PC-3 (cell line): Measurements from ENCODE around the gene LBX2. TPM values are rescaled to one million over a fixed set of nuclear protein-coding genes. Genes with fewer than 3 reads are reported as not detected.

Experiments
- ATAC-seq: fragments of 200-7000 bp; cut with Tn5 transposase; 2 replicates; pipeline ENCODE4 v1.9.1; 2020; ENCODE audit warnings: mild to moderate bottlenecking, moderate library complexity
- Bru-seq: library from RNA; stranded (reverse); fragments of 400-500 nt; gene quantifications from one replicate; lab custom pipeline; 2021; lab: Mats Ljungman, UMichigan
- BruChase-seq, 2 experiments: library from RNA; stranded (reverse); fragments of 400-500 nt; gene quantifications; one replicate each; lab custom pipeline; 2021; lab: Mats Ljungman, UMichigan
- BruUV-seq: library from RNA; stranded (reverse); fragments of 400-500 nt; replicated peaks from 2 replicates; lab custom pipeline; 2021; lab: Mats Ljungman, UMichigan
- CTCF ChIA-PET: fragments of 300-600 bp; sonication (Branson Sonifier 250); formaldehyde crosslinking; loops from one replicate; lab custom pipeline; 2022; ENCODE audit warnings: antibody characterized with exemption; lab: Charles Lee
- POLR2A ChIA-PET: fragments of 300-600 bp; sonication (Branson Sonifier 250); formaldehyde crosslinking; loops from one replicate; lab custom pipeline; 2022; ENCODE audit warnings: antibody characterized with exemption; ENCODE audit not compliant: unreplicated experiment; lab: Charles Lee
- DNase-seq: peaks from one replicate; pipeline ENCODE4 v3.0.0-alpha.2; 2015
- H2AFZ ChIP-seq: fragments of 300-600 bp; sonication (generic); 2 replicates; pipeline ENCODE4 v1.6.0; 2016; ENCODE audit warnings: antibody characterized with exemption, low read length
- H3F3A ChIP-seq: fragments of 300-600 bp; sonication (generic); one replicate; pipeline ENCODE4 v1.6.0; 2017; ENCODE audit warnings: antibody characterized with exemption, low read length, control low read depth, mild to moderate bottlenecking; ENCODE audit not compliant: unreplicated experiment
- H3K27ac ChIP-seq: fragments of 300-600 bp; sonication (generic); 2 replicates; pipeline ENCODE4 v1.5.1; 2016; ENCODE audit warnings: mild to moderate bottlenecking, low read length
- H3K27me3 ChIP-seq: fragments of 300-600 bp; sonication (generic); 2 replicates; pipeline ENCODE4 v1.6.1; 2016; ENCODE audit warnings: low read length, mixed read lengths
- H3K36me3 ChIP-seq: fragments of 300-600 bp; sonication (generic); 2 replicates; pipeline ENCODE4 v1.6.1; 2016; ENCODE audit warnings: low read depth, mixed run types, low read length, mixed read lengths
- H3K4me1 ChIP-seq: fragments of 300-600 bp; sonication (generic); 2 replicates; pipeline ENCODE4 v1.5.1; 2016; ENCODE audit warnings: low read length; ENCODE audit not compliant: insufficient read depth
- H3K4me2 ChIP-seq: fragments of 300-600 bp; sonication (generic); 2 replicates; pipeline ENCODE4 v1.6.0; 2016; ENCODE audit warnings: low read length
- H3K4me3 ChIP-seq: fragments of 300-600 bp; sonication (generic); 2 replicates; pipeline ENCODE4 v1.5.1; 2016; ENCODE audit warnings: mild to moderate bottlenecking, low read length, mixed read lengths
- H3K79me2 ChIP-seq: fragments of 300-600 bp; sonication (generic); 2 replicates; pipeline ENCODE4 v1.6.1; 2017; ENCODE audit warnings: low read length, mixed read lengths
- H3K9ac ChIP-seq: fragments of 300-600 bp; sonication (generic); 2 replicates; pipeline ENCODE4 v1.6.0; 2016; ENCODE audit warnings: mild to moderate bottlenecking, low read length
- H3K9me2 ChIP-seq: fragments of 300-600 bp; sonication (generic); replicated peaks from 2 replicates; pipeline ENCODE4 v1.6.1; 2016; ENCODE audit warnings: mixed run types, low read length, mixed read lengths
- H3K9me3 ChIP-seq: fragments of 300-600 bp; sonication (generic); 2 replicates; pipeline ENCODE4 v1.6.1; 2016; ENCODE audit warnings: low read length, mixed read lengths
- H4K20me1 ChIP-seq: fragments of 300-600 bp; sonication (generic); 2 replicates; pipeline ENCODE4 v1.6.1; 2016; ENCODE audit warnings: low read length, mixed read lengths
- CTCF ChIP-seq: fragments of 300-600 bp; sonication (generic); conservative IDR thresholded peaks from 2 replicates; pipeline ENCODE4 v1.5.1; 2017; ENCODE audit warnings: antibody characterized with exemption, low read depth, mild to moderate bottlenecking, low read length
- EZH2 ChIP-seq: fragments of 300-600 bp; sonication (generic); IDR thresholded peaks from one replicate; pipeline ENCODE4 v1.6.1; 2017; ENCODE audit warnings: antibody characterized with exemption, mild to moderate bottlenecking, low read length; ENCODE audit not compliant: unreplicated experiment
- EZH2phosphoT487 ChIP-seq: fragments of 300-600 bp; sonication (generic); IDR thresholded peaks from 2 replicates; pipeline ENCODE4 v1.6.1; 2018; ENCODE audit warnings: mild to moderate bottlenecking, antibody characterized with exemption, low read length, borderline replicate concordance
- intact Hi-C: fragments of 100-400 bp; cut with micrococcal nuclease; formaldehyde crosslinking; loops from 2 replicates; pipeline ENCODE4 v1.9.0; 2023
- long read RNA-seq: library from polyadenylated mRNA; unstranded; transcript quantifications from one replicate; pipeline ENCODE4 v2.0.0, GENCODE V29; 2021; ENCODE audit not compliant: unreplicated experiment
- total RNA-seq: library from RNA; depleted of rRNA; stranded (reverse); fragments of >200 nt; gene quantifications from 2 replicates; pipeline ENCODE4 v1.2.3, GENCODE V29; 2014; rRNA removed

The LBX2 gene
- total RNA-seq (not detected in 2 replicates), Bru-seq, nascent RNA (percentile 18 among the genes with signal in this experiment), BruChase-seq, experiment 1, labeled RNA remaining after a 6-hour chase (percentile 1 among the genes with signal in this experiment), BruChase-seq, experiment 2, labeled RNA remaining after a 2-hour chase (percentile 9 among the genes with signal in this experiment)
- long read RNA-seq: 0 reads

- Histone ChIP-seq H3K4me2 (peak within 1 kb of the TSS; percentile 94), H3K4me1 (peaks cover 19% of the 10 kb centered on the region), H3K9me2 (no peaks in the 10 kb centered on the region), H3K36me3 (no peaks in the 10 kb centered on the region), H3K79me2 (no peaks in the 10 kb centered on the region), H4K20me1 (no peaks in the 10 kb centered on the region), H3F3A (no peaks in the 10 kb centered on the region), H3K27ac (no peak within 1 kb of the TSS), H3K27me3 (no peaks in the 10 kb centered on the region), H3K4me3 (peak within 1 kb of the TSS; percentile 67), H2AFZ (peak within 1 kb of the TSS; percentile 87), H3K9me3 (no peaks in the 10 kb centered on the region), H3K9ac (peak within 1 kb of the TSS; percentile 19; the same call in 1 of the 2 replicates)
- TF ChIP-seq CTCF (no peak), EZH2 (no peak), EZH2phosphoT487 (no peak)
- POLR2A ChIA-PET: no interaction called here
- CTCF ChIA-PET: no interaction called here
- no peak for DNase-seq
- intact Hi-C loops: no loop called here
- BruUV-seq: no TSS peak
- no peak for ATAC-seq
Observed at GRCh38 chr2:74499267-74499939, at the start of gene LBX2. LBX2 (minus strand) TSS chr2:74499603; CDS start chr2:74499537, 66 bp downstream.

GRCh38 chr2:74548285-74548899, 49.0 kb upstream of the LBX2 start:
- DNase-seq (no peak), ATAC-seq (no peak)
- H3K79me2 ChIP-seq: peaks cover 10% of the 10 kb centered on the region
- H3F3A ChIP-seq: no peaks in the 10 kb centered on the region
- peak overlapping the region; percentile 80 for H3K9ac ChIP-seq
- H3K4me2 ChIP-seq: peak overlapping the region; percentile 100
- H3K9me2 ChIP-seq: no peaks in the 10 kb centered on the region
- no peaks in the 10 kb centered on the region for H3K36me3 ChIP-seq
- intact Hi-C loops: no loop called here
- H3K4me3 ChIP-seq: peak overlapping the region; percentile 83
- H4K20me1 ChIP-seq: no peaks in the 10 kb centered on the region
- no peak overlapping the region for H3K27ac ChIP-seq
- H3K9me3 ChIP-seq: no peaks in the 10 kb centered on the region
- H2AFZ ChIP-seq: peak overlapping the region; percentile 97
- no peaks in the 10 kb centered on the region for H3K27me3 ChIP-seq
- ChIA-PET POLR2A (no interaction called here), CTCF (no interaction called here)
- H3K4me1 ChIP-seq: peaks cover 12% of the 10 kb centered on the region; the same call in 1 of the 2 replicates
- TF ChIP-seq EZH2 (no peak), EZH2phosphoT487 (no peak), CTCF (no peak)
- BruUV-seq: no TSS peak
